ENCODE data around the gene CXorf58. TPM values are rescaled to one million over a fixed set of nuclear protein-coding genes. Genes with fewer than 3 reads are reported as not detected.
"Not testable (repeated sequence)": the region's sequence is repeated elsewhere in the genome, so short reads cannot be mapped to it uniquely, and the experiment has no call there.

CXorf58 gene
- total RNA-seq, 1 donor from 2014 or later = not detected

- H3K27me3 ChIP-seq (ENCODE audit: insufficient read depth, low read length); H3K9ac ChIP-seq (ENCODE audit: low read length); H3K4me3 Mint-ChIP-seq (ENCODE audit: unreplicated experiment); H3K27ac Mint-ChIP-seq (ENCODE audit: unreplicated experiment); H3K4me3 ChIP-seq (ENCODE audit: insufficient read depth, low read depth, low read length); H3K9me3 ChIP-seq (ENCODE audit: insufficient read depth, low read depth, low read length); H3K4me2 ChIP-seq (ENCODE audit: low read length); H3K27me3 Mint-ChIP-seq (ENCODE audit: low read depth, unreplicated experiment); H3K36me3 Mint-ChIP-seq (ENCODE audit: low read depth, unreplicated experiment); H3K9me3 Mint-ChIP-seq (ENCODE audit: unreplicated experiment); H3K79me2 ChIP-seq (ENCODE audit: insufficient read depth, low read length); FAIRE-seq; H4K20me1 ChIP-seq (ENCODE audit: insufficient read depth, low read length); H3K36me3 ChIP-seq (ENCODE audit: insufficient read depth, low read length); DNase-seq (ENCODE audit: low read depth); H2AFZ ChIP-seq (ENCODE audit: low read depth, low read length): not testable (repeated sequence)
- Histone ChIP-seq H3K27ac (ENCODE audit: low read depth, low read length) (peak overlapping the region; percentile 50), H3K4me1 (ENCODE audit: insufficient read depth, low read length) (peaks cover 23% of the 10 kb centered on the region)
- peaks cover 14% of the 10 kb centered on the region for H3K4me1 Mint-ChIP-seq (ENCODE audit: low read depth, unreplicated experiment)
Observed at GRCh38 chrX:23896539-23896938, 11.3 kb upstream of the CXorf58 start.

- Histone ChIP-seq H2AFZ (ENCODE audit: low read depth, low read length) (no peak overlapping the region), H3K36me3 (ENCODE audit: insufficient read depth, low read length) (no peaks in the 10 kb centered on the region), H3K4me3 (ENCODE audit: insufficient read depth, low read depth, low read length) (no peak overlapping the region), H3K9me3 (ENCODE audit: insufficient read depth, low read depth, low read length) (no peaks in the 10 kb centered on the region), H3K4me1 (ENCODE audit: insufficient read depth, low read length) (peaks cover 27% of the 10 kb centered on the region), H4K20me1 (ENCODE audit: insufficient read depth, low read length) (no peaks in the 10 kb centered on the region), H3K4me2 (ENCODE audit: low read length) (no peak overlapping the region), H3K9ac (ENCODE audit: low read length) (peak overlapping the region; percentile 41), H3K79me2 (ENCODE audit: insufficient read depth, low read length) (peaks cover 2% of the 10 kb centered on the region), H3K27me3 (ENCODE audit: insufficient read depth, low read length) (no peaks in the 10 kb centered on the region), H3K27ac (ENCODE audit: low read depth, low read length) (peak overlapping the region; percentile 63)
- FAIRE-seq (no peak), DNase-seq (ENCODE audit: low read depth) (peak; percentile 36)
- H3K9me3 Mint-ChIP-seq (ENCODE audit: unreplicated experiment) = no peaks in the 10 kb centered on the region
- no peaks in the 10 kb centered on the region for H3K27me3 Mint-ChIP-seq (ENCODE audit: low read depth, unreplicated experiment)
- peak overlapping the region; percentile 58 for H3K27ac Mint-ChIP-seq (ENCODE audit: unreplicated experiment)
- no peaks in the 10 kb centered on the region for H3K36me3 Mint-ChIP-seq (ENCODE audit: low read depth, unreplicated experiment)
- H3K4me3 Mint-ChIP-seq (ENCODE audit: unreplicated experiment) = no peak overlapping the region
- TF ChIP-seq EZH2 (IDR thresholded peaks at IDR 0.05; ENCODE audit: insufficient read depth, low read length) = no peak
- no peak for TF ChIP-seq CTCF (IDR thresholded peaks at IDR 0.05; ENCODE audit: insufficient read depth, low read depth, low read length)
- H3K4me1 Mint-ChIP-seq (ENCODE audit: low read depth, unreplicated experiment) = peaks cover 14% of the 10 kb centered on the region
Observed at GRCh38 chrX:23896981-23897380, 10.8 kb upstream of the CXorf58 start.

GRCh38 chrX:23898412-23898959 lies 9.3 kb upstream of the CXorf58 start:
- peaks cover 2% of the 10 kb centered on the region for H3K79me2 ChIP-seq (ENCODE audit: insufficient read depth, low read length)
- no peaks in the 10 kb centered on the region for H3K9me3 ChIP-seq (ENCODE audit: insufficient read depth, low read depth, low read length)
- TF ChIP-seq CTCF (IDR thresholded peaks at IDR 0.05; ENCODE audit: insufficient read depth, low read depth, low read length) = no peak
- no peak for TF ChIP-seq EZH2 (IDR thresholded peaks at IDR 0.05; ENCODE audit: insufficient read depth, low read length)
- Mint-ChIP-seq H3K9me3 (ENCODE audit: unreplicated experiment) (no peaks in the 10 kb centered on the region), H3K36me3 (ENCODE audit: low read depth, unreplicated experiment) (no peaks in the 10 kb centered on the region), H3K27ac (ENCODE audit: unreplicated experiment) (peak overlapping the region; percentile 62), H3K27me3 (ENCODE audit: low read depth, unreplicated experiment) (no peaks in the 10 kb centered on the region), H3K4me3 (ENCODE audit: unreplicated experiment) (no peak overlapping the region), H3K4me1 (ENCODE audit: low read depth, unreplicated experiment) (peaks cover 14% of the 10 kb centered on the region)
- H4K20me1 ChIP-seq (ENCODE audit: insufficient read depth, low read length) = no peaks in the 10 kb centered on the region
- H2AFZ ChIP-seq (ENCODE audit: low read depth, low read length) = no peak overlapping the region
- peak; percentile 13 for FAIRE-seq
- H3K36me3 ChIP-seq (ENCODE audit: insufficient read depth, low read length) = no peaks in the 10 kb centered on the region
- no peak overlapping the region for H3K4me3 ChIP-seq (ENCODE audit: insufficient read depth, low read depth, low read length)
- peak overlapping the region; percentile 46 for H3K4me2 ChIP-seq (ENCODE audit: low read length)
- H3K27ac ChIP-seq (ENCODE audit: low read depth, low read length) = peak overlapping the region; percentile 53
- peaks cover 31% of the 10 kb centered on the region for H3K4me1 ChIP-seq (ENCODE audit: insufficient read depth, low read length)
- no peaks in the 10 kb centered on the region for H3K27me3 ChIP-seq (ENCODE audit: insufficient read depth, low read length)
- peak overlapping the region; percentile 28 for H3K9ac ChIP-seq (ENCODE audit: low read length)
- peak; percentile 58 for DNase-seq (ENCODE audit: low read depth)
